Stimulated activated CD4-positive, alpha-beta T cell treated with anti-CD3 and anti-CD28 coated beads, Interleukin-2, amount 100 ng/mL, for 48 hours (primary cell): ENCODE data around the gene MUC13.
"Not testable (repeated sequence)": the region's sequence is repeated elsewhere in the genome, so short reads cannot be mapped to it uniquely, and the experiment has no call there.

Source experiments
- DNase-seq, 2 donors: peaks; one replicate each; pipeline ENCODE4 v3.0.0-alpha.2; 2020

The MUC13 gene

GRCh38 chr3:124934577-124934976, at the start of gene MUC13:
MUC13 (minus strand) TSS chr3:124934751; CDS start chr3:124934712, 39 bp downstream.
- DNase-seq, result no peak

GRCh38 chr3:124982855-124983254, 48.3 kb upstream of the MUC13 start:
- DNase-seq, result no peak

GRCh38 chr3:124981472-124981871, 46.9 kb upstream of the MUC13 start:
- no peak for DNase-seq

- DNase-seq, result no peak
Measured at GRCh38 chr3:124978627-124979026, 44.1 kb upstream of the MUC13 start.

GRCh38 chr3:124976383-124976782, 41.8 kb upstream of the MUC13 start:
- no peak for DNase-seq

- no peak for DNase-seq
Measured at GRCh38 chr3:124974691-124975090, 40.1 kb upstream of the MUC13 start.

- DNase-seq, result no peak
Measured at GRCh38 chr3:124973290-124973689, 38.7 kb upstream of the MUC13 start.

GRCh38 chr3:124972457-124972856, 37.9 kb upstream of the MUC13 start:
- no peak for DNase-seq

GRCh38 chr3:124969963-124970722, 35.6 kb upstream of the MUC13 start:
- no peak for DNase-seq

GRCh38 chr3:124969190-124969589, 34.6 kb upstream of the MUC13 start:
- no peak for DNase-seq

- DNase-seq, result no peak
Measured at GRCh38 chr3:124967964-124968363, 33.4 kb upstream of the MUC13 start.

- no peak for DNase-seq
Measured at GRCh38 chr3:124966521-124967445, 32.2 kb upstream of the MUC13 start.

GRCh38 chr3:124965413-124965812, 30.9 kb upstream of the MUC13 start:
- no peak for DNase-seq

- no peak for DNase-seq
Measured at GRCh38 chr3:124964387-124964786, 29.8 kb upstream of the MUC13 start.

GRCh38 chr3:124963755-124964154, 29.2 kb upstream of the MUC13 start:
- DNase-seq, result no peak

- DNase-seq, result no peak
Measured at GRCh38 chr3:124962403-124962940, 27.9 kb upstream of the MUC13 start.

- DNase-seq, result no peak
Measured at GRCh38 chr3:124960698-124961097, 26.1 kb upstream of the MUC13 start.

- DNase-seq, result no peak
Measured at GRCh38 chr3:124960105-124960504, 25.6 kb upstream of the MUC13 start.

GRCh38 chr3:124957951-124958350, 23.4 kb upstream of the MUC13 start:
- DNase-seq, result not testable (repeated sequence)

- no peak for DNase-seq
Measured at GRCh38 chr3:124952282-124952855, 17.8 kb upstream of the MUC13 start.

GRCh38 chr3:124951511-124952281, 17.1 kb upstream of the MUC13 start:
- DNase-seq, result no peak

- no peak for DNase-seq
Measured at GRCh38 chr3:124950026-124950425, 15.5 kb upstream of the MUC13 start.

GRCh38 chr3:124942613-124943012, 8.1 kb upstream of the MUC13 start:
- DNase-seq, result no peak
